ENCODE data around the gene HAX1.
"Not testable (repeated sequence)": the region's sequence is repeated elsewhere in the genome, so short reads cannot be mapped to it uniquely, and the experiment has no call there.

- TF ChIP-seq CTCF (conservative IDR thresholded peaks at IDR 0.05; ENCODE audit: low read depth, low read length); EZH2phosphoT487 (IDR thresholded peaks at IDR 0.05; ENCODE audit: borderline replicate concordance, low read length); EZH2 (IDR thresholded peaks at IDR 0.05; ENCODE audit: low read length, unreplicated experiment): not testable (repeated sequence)
These were observed 41.8 kb downstream of the HAX1 start for GRCh38 chr1:154314226-154314625.

Measured in PC-3 (cell line).